OCI-LY7 (cell line): ENCODE results near the gene PSME4. TPM values are rescaled to one million over a fixed set of nuclear protein-coding genes. Genes with fewer than 3 reads are reported as not detected.

Source experiments
- BruUV-seq: library from RNA; stranded (reverse); fragments of 400-500 nt; replicated peaks from 2 replicates; lab custom pipeline; 2021; lab: Mats Ljungman, UMichigan
- CTCF ChIA-PET: fragments of 300-600 bp; sonication (Branson Sonifier 250); formaldehyde crosslinking; loops from one replicate; lab custom pipeline; 2022; ENCODE audit warnings: antibody characterized with exemption; ENCODE audit not compliant: unreplicated experiment; lab: Charles Lee
- POLR2A ChIA-PET: fragments of 300-600 bp; sonication (Branson Sonifier 250); formaldehyde crosslinking; loops from one replicate; lab custom pipeline; 2022; ENCODE audit warnings: antibody characterized with exemption; lab: Charles Lee
- DNase-seq: peaks from one replicate; pipeline ENCODE4 v3.0.0-alpha.2; 2015; ENCODE audit warnings: low spot score
- H2AFZ ChIP-seq: fragments of 200-600 bp; sonication (generic), shearing (Covaris generic); 2 replicates; pipeline ENCODE4 v1.6.1; 2014; ENCODE audit warnings: mild to moderate bottlenecking, antibody characterized with exemption, low read length, moderate library complexity
- H3K27ac ChIP-seq: fragments of 200-600 bp; sonication (generic); 2 replicates; pipeline ENCODE4 v1.5.1; 2014; ENCODE audit warnings: mixed run types, low read depth, mild to moderate bottlenecking, moderate library complexity, low read length, inconsistent platforms; ENCODE audit not compliant: poor library complexity, severe bottlenecking
- H3K36me3 ChIP-seq: fragments of 200-600 bp; sonication (generic); 2 replicates; pipeline ENCODE4 v1.6.1; 2014; ENCODE audit warnings: mild to moderate bottlenecking, antibody characterized with exemption, low read length, moderate library complexity, mixed read lengths; ENCODE audit not compliant: insufficient read depth
- H3K4me1 ChIP-seq: fragments of 200-600 bp; sonication (generic); 2 replicates; pipeline ENCODE4 v1.5.1; 2014; ENCODE audit warnings: mild to moderate bottlenecking, low read length; ENCODE audit not compliant: insufficient read depth, poor library complexity, severe bottlenecking
- H3K4me2 ChIP-seq: fragments of 200-600 bp; sonication (generic); 2 replicates; pipeline ENCODE4 v1.6.1; 2014; ENCODE audit warnings: mild to moderate bottlenecking, low read length
- H3K4me3 ChIP-seq: fragments of 200-600 bp; sonication (generic); 2 replicates; pipeline ENCODE4 v1.5.1; 2014; ENCODE audit warnings: mild to moderate bottlenecking, low read depth, low read length; ENCODE audit not compliant: poor library complexity, severe bottlenecking
- H3K79me2 ChIP-seq: fragments of 200-600 bp; sonication (generic); 2 replicates; pipeline ENCODE4 v1.6.1; 2016; ENCODE audit warnings: low read depth, mild to moderate bottlenecking, low read length, moderate library complexity, mixed read lengths; ENCODE audit not compliant: insufficient read depth
- H3K9me2 ChIP-seq: fragments of 200-600 bp; sonication (generic); 2 replicates; pipeline ENCODE4 v1.6.1; 2016; ENCODE audit warnings: mild to moderate bottlenecking, low read length, mixed read lengths; ENCODE audit not compliant: insufficient read depth
- H3K9me3 ChIP-seq: fragments of 200-600 bp; sonication (generic); 2 replicates; pipeline ENCODE4 v1.6.1; 2014; ENCODE audit warnings: mild to moderate bottlenecking, mixed run types, low read length, mixed read lengths
- H4K20me1 ChIP-seq: fragments of 200-600 bp; sonication (generic); 2 replicates; pipeline ENCODE4 v1.6.1; 2014; ENCODE audit warnings: mild to moderate bottlenecking, antibody characterized with exemption, low read length, moderate library complexity, mixed read lengths; ENCODE audit not compliant: insufficient read depth
- CTCF ChIP-seq: fragments of 200-600 bp; sonication (generic); conservative IDR thresholded peaks from 2 replicates; pipeline ENCODE4 v1.5.1; 2014; ENCODE audit warnings: mild to moderate bottlenecking, antibody characterized with exemption, low read length, moderate library complexity, mixed read lengths
- EZH2phosphoT487 ChIP-seq: fragments of 200-600 bp; sonication (generic); IDR thresholded peaks from 2 replicates; pipeline ENCODE4 v1.6.1; 2018; ENCODE audit warnings: low read depth, borderline replicate concordance, mild to moderate bottlenecking, mixed run types, antibody characterized with exemption, low read length, moderate library complexity, mixed read lengths
- intact Hi-C: fragments of 100-400 bp; cut with micrococcal nuclease; formaldehyde crosslinking; loops from one replicate; pipeline ENCODE4 v1.10.0; 2022; ENCODE audit not compliant: unreplicated experiment
- total RNA-seq, 2 experiments: library from RNA; depleted of rRNA in 1 of 2; stranded (reverse); fragments of >200 nt in 1 of 2; shearing (Covaris generic) in 1 of 2; gene quantifications; 2 replicates each; pipeline ENCODE4 v1.2.3, GENCODE V29; 2014 to 2022

Gene PSME4
- total RNA-seq, 2 experiments from 2014 or later, result 38.8 to 82.9 TPM

DNA sequence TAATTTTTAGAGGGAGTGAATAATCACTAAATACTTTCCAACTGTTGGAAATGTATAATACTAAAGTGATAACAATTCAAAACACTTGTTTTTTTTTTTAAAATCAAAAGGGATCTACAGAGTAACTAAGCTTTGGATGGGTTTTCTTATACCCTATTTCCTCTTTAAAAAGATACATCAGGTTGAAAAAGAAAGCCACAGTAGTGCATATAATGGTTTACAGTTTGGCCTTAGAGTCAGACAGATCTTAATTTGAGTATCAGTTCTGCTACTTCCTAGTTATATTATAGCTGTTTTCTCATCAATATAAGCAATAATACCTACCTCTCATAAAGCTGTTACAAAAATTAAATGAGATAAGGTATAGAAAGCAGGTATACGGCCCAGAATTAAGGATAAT, 28.5 kb downstream of the PSME4 start:
- intact Hi-C loops, result no loop called here
- no peak for TF ChIP-seq EZH2phosphoT487
- no peak for TF ChIP-seq CTCF
- BruUV-seq, result TSS peak; percentile 22
- ChIA-PET CTCF (no interaction called here), POLR2A (interaction anchor here (0.6 to 1.5 kb wide), 7 partner anchors 8 to 202 kb away, joined by 3 to 5 read pairs (median 3); no protein-coding TSS in a partner anchor)
- H2AFZ ChIP-seq, result no peak overlapping the region
- H3K4me3 ChIP-seq, result no peak overlapping the region
- no peaks in the 10 kb centered on the region for H3K9me2 ChIP-seq
- H3K4me2 ChIP-seq, result no peak overlapping the region
- H3K27ac ChIP-seq, result peak overlapping the region; percentile 20
- H3K79me2 ChIP-seq, result peaks cover 27% of the 10 kb centered on the region; the same call in 1 of the 2 replicates
- no peaks in the 10 kb centered on the region for H4K20me1 ChIP-seq
- H3K4me1 ChIP-seq, result peaks cover 24% of the 10 kb centered on the region
- no peaks in the 10 kb centered on the region for H3K9me3 ChIP-seq
- no peak for DNase-seq
- peaks cover 86% of the 10 kb centered on the region for H3K36me3 ChIP-seq

- Histone ChIP-seq H3K9me3 (no peaks in the 10 kb centered on the region), H3K79me2 (peaks cover 27% of the 10 kb centered on the region; the same call in 1 of the 2 replicates), H3K4me3 (no peak overlapping the region), H3K4me1 (peaks cover 24% of the 10 kb centered on the region), H3K4me2 (no peak overlapping the region; the same call in 1 of the 2 replicates), H2AFZ (no peak overlapping the region), H4K20me1 (no peaks in the 10 kb centered on the region), H3K27ac (peak overlapping the region; percentile 20), H3K9me2 (no peaks in the 10 kb centered on the region), H3K36me3 (peaks cover 86% of the 10 kb centered on the region)
- no peak for DNase-seq
- no TSS peak for BruUV-seq
- ChIA-PET CTCF (no interaction called here), POLR2A (interaction anchor here (0.6 to 1.5 kb wide), 6 partner anchors 11 to 162 kb away, joined by 3 to 5 read pairs (median 3); no protein-coding TSS in a partner anchor)
- intact Hi-C loops, result no loop called here
- no peak for TF ChIP-seq CTCF
- TF ChIP-seq EZH2phosphoT487, result no peak
Observed at GRCh38 chr2:53941749-53942148, 29.0 kb downstream of the PSME4 start.

GRCh38 chr2:53939656-53940055, 31.1 kb downstream of the PSME4 start:
- Histone ChIP-seq H2AFZ (no peak overlapping the region), H3K9me2 (no peaks in the 10 kb centered on the region), H3K9me3 (no peaks in the 10 kb centered on the region), H3K4me2 (no peak overlapping the region), H3K4me1 (peaks cover 10% of the 10 kb centered on the region), H3K27ac (no peak overlapping the region), H3K79me2 (peaks cover 25% of the 10 kb centered on the region; the same call in 1 of the 2 replicates), H3K36me3 (peaks cover 87% of the 10 kb centered on the region), H4K20me1 (no peaks in the 10 kb centered on the region), H3K4me3 (no peak overlapping the region)
- POLR2A ChIA-PET, result interaction anchor here (0.8 to 1.0 kb wide), 2 partner anchors 40 to 53 kb away, joined by 3 read pairs; no protein-coding TSS in a partner anchor
- no TSS peak for BruUV-seq
- CTCF ChIA-PET, result no interaction called here
- DNase-seq, result no peak
- no peak for TF ChIP-seq EZH2phosphoT487
- no peak for TF ChIP-seq CTCF
- intact Hi-C loops, result no loop called here
